HCT116 (cell line): ENCODE measurements around the gene PAMR1. TPM values are rescaled to one million over a fixed set of nuclear protein-coding genes. Genes with fewer than 3 reads are reported as not detected.

Experiments used
- ATAC-seq: fragments of 200-7000 bp; cut with Tn5 transposase; 2 replicates; pipeline ENCODE4 v1.9.1; 2020; ENCODE audit warnings: mild to moderate bottlenecking, moderate library complexity
- BruUV-seq: library from RNA; stranded (reverse); fragments of 400-500 nt; replicated peaks from 2 replicates; lab custom pipeline; 2021; lab: Mats Ljungman, UMichigan
- CTCF ChIA-PET: fragments of 300-600 bp; sonication (Branson Sonifier 250); formaldehyde crosslinking; loops from one replicate; lab custom pipeline; 2021; ENCODE audit warnings: antibody characterized with exemption; lab: Charles Lee
- POLR2A ChIA-PET: fragments of 300-600, 350-600 bp; sonication (Branson Sonifier 250); formaldehyde crosslinking; loops from one replicate; lab custom pipeline; 2021; ENCODE audit warnings: antibody characterized with exemption; lab: Charles Lee
- RAD21 ChIA-PET, 2 experiments: fragments of 300-600 bp; sonication (Branson Sonifier 250); formaldehyde crosslinking; loops; one replicate each; lab custom pipeline; 2023; ENCODE audit warnings: low total read pairs in 2 of 2; ENCODE audit not compliant: uncharacterized antibody in 2 of 2, unreplicated experiment in 2 of 2, low non-redundant PET in 1 of 2; lab: Charles Lee
- DNase-seq: peaks from one replicate; pipeline ENCODE4 v3.0.0-alpha.2; 2010; ENCODE audit warnings: low read depth, low spot score
- H2AFZ ChIP-seq: fragments of 200-600 bp; shearing (Covaris generic), sonication (generic); 2 replicates; pipeline ENCODE4 v1.6.1; 2017; ENCODE audit warnings: low read depth, mixed run types, mixed read lengths, antibody characterized with exemption, low read length; ENCODE audit not compliant: poor library complexity, severe bottlenecking
- H3K27ac ChIP-seq: 2 replicates; pipeline ENCODE4 v1.5.1; 2012; ENCODE audit warnings: low read depth, low read length
- H3K27me3 ChIP-seq: fragments of 200-600 bp; sonication (generic); 2 replicates; pipeline ENCODE4 v1.6.1; 2016; ENCODE audit warnings: mixed run types, low read length, mixed read lengths; ENCODE audit not compliant: insufficient read depth
- H3K36me3 ChIP-seq, 2 experiments: fragments of 200-500 bp in 1 of 2; fragments of 200-600 bp in 1 of 2; sonication (Bioruptor generic) in 1 of 2; sonication (generic) in 1 of 2; 2 replicates each; pipeline versions ENCODE4 v1.5.1 to v1.6.1; 2014 to 2016; ENCODE audit warnings: low read length in 2 of 2, inconsistent platforms in 1 of 2, mixed read lengths in 1 of 2, mixed run types in 1 of 2; ENCODE audit not compliant: insufficient read depth in 2 of 2, control insufficient read depth in 1 of 2
- H3K4me1 ChIP-seq, 2 experiments: fragments of 200-600 bp in 1 of 2; sonication (generic) in 1 of 2; 2 replicates each; pipeline versions ENCODE4 v1.5.1 to v1.6.1; 2012 to 2017; ENCODE audit warnings: low read length in 2 of 2, inconsistent platforms in 1 of 2, mild to moderate bottlenecking in 1 of 2, mixed read lengths in 1 of 2, mixed run types in 1 of 2, moderate library complexity in 1 of 2; ENCODE audit not compliant: insufficient read depth in 2 of 2, control insufficient read depth in 1 of 2
- H3K4me2 ChIP-seq: fragments of 200-600 bp; sonication (generic); 2 replicates; pipeline ENCODE4 v1.6.1; 2017; ENCODE audit warnings: mixed run types, low read length, mixed read lengths
- H3K4me3 ChIP-seq, 2 experiments: fragments of 200-600 bp in 1 of 2; sonication (generic) in 1 of 2; replicated peaks in 1 of 2; 2 replicates each; pipeline ENCODE4 v1.5.1; 2011 to 2016; ENCODE audit warnings: low read length in 2 of 2, control low read depth in 1 of 2, low read depth in 1 of 2, mild to moderate bottlenecking in 1 of 2, mixed read lengths in 1 of 2, mixed run types in 1 of 2
- H3K79me2 ChIP-seq: fragments of 200-600 bp; sonication (generic); 2 replicates; pipeline ENCODE4 v1.6.1; 2017; ENCODE audit warnings: mild to moderate bottlenecking, mixed run types, low read length, moderate library complexity, mixed read lengths; ENCODE audit not compliant: insufficient read depth
- H3K9ac ChIP-seq: fragments of 200-600 bp; sonication (generic); 2 replicates; pipeline ENCODE4 v1.6.1; 2016; ENCODE audit warnings: low read length, mixed read lengths
- H3K9me2 ChIP-seq: fragments of 200-600 bp; sonication (generic), shearing (Covaris generic); 2 replicates; pipeline ENCODE4 v1.6.1; 2017; ENCODE audit warnings: mixed run types, mild to moderate bottlenecking, moderate library complexity; ENCODE audit not compliant: insufficient read depth
- H3K9me3 ChIP-seq, 2 experiments: fragments of 200-500 bp in 1 of 2; fragments of 200-600 bp in 1 of 2; sonication (Bioruptor generic) in 1 of 2; sonication (generic) in 1 of 2; 2 replicates each; pipeline ENCODE4 v1.6.1; 2014 to 2017; ENCODE audit warnings: low read length in 2 of 2, mixed read lengths in 2 of 2, inconsistent platforms in 1 of 2, low read depth in 1 of 2, mild to moderate bottlenecking in 1 of 2, mixed run types in 1 of 2, moderate library complexity in 1 of 2; ENCODE audit not compliant: control insufficient read depth in 1 of 2, insufficient read depth in 1 of 2
- H4K20me1 ChIP-seq: fragments of 200-600 bp; sonication (generic), shearing (Covaris generic); 2 replicates; pipeline ENCODE4 v1.6.1; 2017; ENCODE audit warnings: mixed run types, mild to moderate bottlenecking, moderate library complexity; ENCODE audit not compliant: insufficient read depth
- CEBPB ChIP-seq: IDR thresholded peaks from 2 replicates; pipeline ENCODE4 v1.6.1; 2012; ENCODE audit warnings: low read depth
- ELF1 ChIP-seq: IDR thresholded peaks from 2 replicates; pipeline ENCODE4 v1.6.1; 2012; ENCODE audit warnings: low read depth, borderline replicate concordance
- EZH2 ChIP-seq: fragments of 200-600 bp; sonication (generic); IDR thresholded peaks from 2 replicates; pipeline ENCODE4 v1.6.1; 2017; ENCODE audit warnings: antibody characterized with exemption, mixed run types
- FOSL1 ChIP-seq: IDR thresholded peaks from 2 replicates; pipeline ENCODE4 v1.6.1; 2012; ENCODE audit warnings: low read depth
- JUND ChIP-seq: IDR thresholded peaks from 2 replicates; pipeline ENCODE4 v1.6.1; 2012
- POLR2A ChIP-seq: IDR thresholded peaks from 2 replicates; pipeline ENCODE4 v1.7.0; 2011; ENCODE audit warnings: borderline replicate concordance; ENCODE audit not compliant: insufficient read depth, insufficient read length; ENCODE audit errors: extremely low read depth
- POLR2AphosphoS5 ChIP-seq: IDR thresholded peaks from 2 replicates; pipeline ENCODE4 v1.6.1; 2011; ENCODE audit warnings: mild to moderate bottlenecking, low read depth, low read length, moderate library complexity
- SIN3A ChIP-seq: IDR thresholded peaks from 2 replicates; pipeline ENCODE4 v1.6.1; 2012; ENCODE audit warnings: low read depth
- SP1 ChIP-seq: IDR thresholded peaks from 2 replicates; pipeline ENCODE4 v1.6.1; 2012; ENCODE audit warnings: low read depth
- TCF7L2 ChIP-seq: IDR thresholded peaks from 2 replicates; pipeline ENCODE4 v1.7.0; 2011; ENCODE audit warnings: borderline replicate concordance, inconsistent platforms; ENCODE audit not compliant: insufficient read depth, insufficient read length; ENCODE audit errors: extremely low read depth
- YY1 ChIP-seq: IDR thresholded peaks from 2 replicates; pipeline ENCODE4 v1.6.1; 2011; ENCODE audit warnings: low read length, low read depth, moderate library complexity, mild to moderate bottlenecking; ENCODE audit not compliant: insufficient replicate concordance; ENCODE audit errors: extremely low read depth
- ZFX ChIP-seq: fragments of 450-650 bp; IDR thresholded peaks from 2 replicates; pipeline ENCODE4 v1.6.1; 2017
- ZNF274 ChIP-seq: fragments of 200-500 bp; sonication (Bioruptor generic); IDR thresholded peaks from 2 replicates; pipeline ENCODE4 v1.6.1; 2014; ENCODE audit warnings: mild to moderate bottlenecking, low read depth, low read length, inconsistent platforms
- intact Hi-C: fragments of 100-400 bp; cut with micrococcal nuclease; formaldehyde crosslinking; loops from 2 replicates; pipeline ENCODE4 v1.10.0; 2022
- total RNA-seq: library from RNA; stranded (reverse); gene quantifications from one replicate; pipeline ENCODE4 v1.2.1, GENCODE V29; 2021; ENCODE audit not compliant: unreplicated experiment
- TF ChIP-seq, protein P1 (sequence below): IDR thresholded peaks from 2 replicates; pipeline ENCODE4 v1.6.1; 2012
- TF ChIP-seq, protein P2 (sequence below), 3 experiments: fragments of 200-600 bp in 1 of 3; sonication (generic) in 1 of 3; IDR thresholded peaks in 2 of 3; conservative IDR thresholded peaks in 1 of 3; 2 replicates each; pipeline ENCODE4 v1.5.1; 2012 to 2017; ENCODE audit warnings: low read depth in 2 of 3, low read length in 2 of 3, antibody characterized with exemption in 1 of 3, borderline replicate concordance in 1 of 3, control low read depth in 1 of 3, mild to moderate bottlenecking in 1 of 3, mixed read lengths in 1 of 3, mixed run types in 1 of 3, moderate library complexity in 1 of 3; ENCODE audit not compliant: insufficient read depth in 1 of 3
- TF ChIP-seq, protein P3 (sequence below): IDR thresholded peaks from 2 replicates; pipeline ENCODE4 v1.6.1; 2011; ENCODE audit warnings: mild to moderate bottlenecking, low read length, moderate library complexity; ENCODE audit not compliant: insufficient replicate concordance; ENCODE audit errors: extremely low read depth
- TF ChIP-seq, protein P4 (sequence below): IDR thresholded peaks from 2 replicates; pipeline ENCODE4 v1.6.1; 2012
- TF ChIP-seq, protein P5 (sequence below): IDR thresholded peaks from 2 replicates; pipeline ENCODE4 v1.6.1; 2012; ENCODE audit warnings: low read depth

Gene PAMR1
- total RNA-seq, 1 experiment from 2014 or later = not detected

DNA sequence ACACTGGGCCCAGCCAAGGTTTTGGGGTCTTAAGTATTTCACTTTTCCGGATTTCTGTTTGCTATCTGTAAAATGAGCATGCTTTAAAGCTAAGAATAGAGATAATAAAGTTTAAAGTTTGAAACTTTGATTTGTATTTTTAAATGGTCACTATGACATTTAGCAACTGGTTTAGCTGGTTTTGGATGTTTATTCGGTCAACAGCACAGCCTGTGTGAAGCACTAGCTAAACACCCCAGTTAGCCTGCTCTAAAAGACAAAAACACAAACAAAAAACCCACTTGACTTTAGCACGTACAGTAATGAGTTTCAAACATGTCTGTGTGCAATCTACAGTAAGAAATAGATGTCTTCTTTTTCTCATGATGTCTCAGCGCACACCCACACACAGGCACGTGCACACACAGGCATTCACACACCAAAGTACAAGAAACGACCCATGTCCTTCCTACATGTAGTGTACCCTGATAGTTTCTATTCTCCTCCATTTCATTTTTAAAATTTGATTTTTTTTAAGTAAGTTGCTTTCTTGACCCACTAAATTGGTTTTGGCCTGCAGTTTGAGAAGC is 135.4 kb downstream of the PAMR1 start:
- TF ChIP-seq POLR2A = no peak
- no peak for TF ChIP-seq POLR2AphosphoS5
- TF ChIP-seq, protein P1, sequence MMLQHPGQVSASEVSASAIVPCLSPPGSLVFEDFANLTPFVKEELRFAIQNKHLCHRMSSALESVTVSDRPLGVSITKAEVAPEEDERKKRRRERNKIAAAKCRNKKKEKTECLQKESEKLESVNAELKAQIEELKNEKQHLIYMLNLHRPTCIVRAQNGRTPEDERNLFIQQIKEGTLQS = no peak
- no peak for TF ChIP-seq SIN3A
- no peak for TF ChIP-seq YY1
- TF ChIP-seq, protein P2, sequence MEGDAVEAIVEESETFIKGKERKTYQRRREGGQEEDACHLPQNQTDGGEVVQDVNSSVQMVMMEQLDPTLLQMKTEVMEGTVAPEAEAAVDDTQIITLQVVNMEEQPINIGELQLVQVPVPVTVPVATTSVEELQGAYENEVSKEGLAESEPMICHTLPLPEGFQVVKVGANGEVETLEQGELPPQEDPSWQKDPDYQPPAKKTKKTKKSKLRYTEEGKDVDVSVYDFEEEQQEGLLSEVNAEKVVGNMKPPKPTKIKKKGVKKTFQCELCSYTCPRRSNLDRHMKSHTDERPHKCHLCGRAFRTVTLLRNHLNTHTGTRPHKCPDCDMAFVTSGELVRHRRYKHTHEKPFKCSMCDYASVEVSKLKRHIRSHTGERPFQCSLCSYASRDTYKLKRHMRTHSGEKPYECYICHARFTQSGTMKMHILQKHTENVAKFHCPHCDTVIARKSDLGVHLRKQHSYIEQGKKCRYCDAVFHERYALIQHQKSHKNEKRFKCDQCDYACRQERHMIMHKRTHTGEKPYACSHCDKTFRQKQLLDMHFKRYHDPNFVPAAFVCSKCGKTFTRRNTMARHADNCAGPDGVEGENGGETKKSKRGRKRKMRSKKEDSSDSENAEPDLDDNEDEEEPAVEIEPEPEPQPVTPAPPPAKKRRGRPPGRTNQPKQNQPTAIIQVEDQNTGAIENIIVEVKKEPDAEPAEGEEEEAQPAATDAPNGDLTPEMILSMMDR (IDR thresholded peaks at IDR 0.05 in 2 of 3, conservative IDR thresholded peaks at IDR 0.05 in 1 of 3; ENCODE audit: borderline replicate concordance in 1 of 3, insufficient read depth in 1 of 3, low read depth in 2 of 3, low read length in 2 of 3) = no peak
- TF ChIP-seq, protein P3, sequence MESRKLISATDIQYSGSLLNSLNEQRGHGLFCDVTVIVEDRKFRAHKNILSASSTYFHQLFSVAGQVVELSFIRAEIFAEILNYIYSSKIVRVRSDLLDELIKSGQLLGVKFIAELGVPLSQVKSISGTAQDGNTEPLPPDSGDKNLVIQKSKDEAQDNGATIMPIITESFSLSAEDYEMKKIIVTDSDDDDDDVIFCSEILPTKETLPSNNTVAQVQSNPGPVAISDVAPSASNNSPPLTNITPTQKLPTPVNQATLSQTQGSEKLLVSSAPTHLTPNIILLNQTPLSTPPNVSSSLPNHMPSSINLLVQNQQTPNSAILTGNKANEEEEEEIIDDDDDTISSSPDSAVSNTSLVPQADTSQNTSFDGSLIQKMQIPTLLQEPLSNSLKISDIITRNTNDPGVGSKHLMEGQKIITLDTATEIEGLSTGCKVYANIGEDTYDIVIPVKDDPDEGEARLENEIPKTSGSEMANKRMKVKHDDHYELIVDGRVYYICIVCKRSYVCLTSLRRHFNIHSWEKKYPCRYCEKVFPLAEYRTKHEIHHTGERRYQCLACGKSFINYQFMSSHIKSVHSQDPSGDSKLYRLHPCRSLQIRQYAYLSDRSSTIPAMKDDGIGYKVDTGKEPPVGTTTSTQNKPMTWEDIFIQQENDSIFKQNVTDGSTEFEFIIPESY = no peak
- no peak for TF ChIP-seq ZFX
- TF ChIP-seq FOSL1 = no peak
- no peak for TF ChIP-seq EZH2
- TF ChIP-seq TCF7L2 = no peak
- no peak for TF ChIP-seq ZNF274
- TF ChIP-seq CEBPB = no peak
- TF ChIP-seq, protein P4, sequence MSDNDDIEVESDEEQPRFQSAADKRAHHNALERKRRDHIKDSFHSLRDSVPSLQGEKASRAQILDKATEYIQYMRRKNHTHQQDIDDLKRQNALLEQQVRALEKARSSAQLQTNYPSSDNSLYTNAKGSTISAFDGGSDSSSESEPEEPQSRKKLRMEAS = no peak
- no peak for TF ChIP-seq SP1
- TF ChIP-seq ELF1 = no peak
- TF ChIP-seq, protein P5, sequence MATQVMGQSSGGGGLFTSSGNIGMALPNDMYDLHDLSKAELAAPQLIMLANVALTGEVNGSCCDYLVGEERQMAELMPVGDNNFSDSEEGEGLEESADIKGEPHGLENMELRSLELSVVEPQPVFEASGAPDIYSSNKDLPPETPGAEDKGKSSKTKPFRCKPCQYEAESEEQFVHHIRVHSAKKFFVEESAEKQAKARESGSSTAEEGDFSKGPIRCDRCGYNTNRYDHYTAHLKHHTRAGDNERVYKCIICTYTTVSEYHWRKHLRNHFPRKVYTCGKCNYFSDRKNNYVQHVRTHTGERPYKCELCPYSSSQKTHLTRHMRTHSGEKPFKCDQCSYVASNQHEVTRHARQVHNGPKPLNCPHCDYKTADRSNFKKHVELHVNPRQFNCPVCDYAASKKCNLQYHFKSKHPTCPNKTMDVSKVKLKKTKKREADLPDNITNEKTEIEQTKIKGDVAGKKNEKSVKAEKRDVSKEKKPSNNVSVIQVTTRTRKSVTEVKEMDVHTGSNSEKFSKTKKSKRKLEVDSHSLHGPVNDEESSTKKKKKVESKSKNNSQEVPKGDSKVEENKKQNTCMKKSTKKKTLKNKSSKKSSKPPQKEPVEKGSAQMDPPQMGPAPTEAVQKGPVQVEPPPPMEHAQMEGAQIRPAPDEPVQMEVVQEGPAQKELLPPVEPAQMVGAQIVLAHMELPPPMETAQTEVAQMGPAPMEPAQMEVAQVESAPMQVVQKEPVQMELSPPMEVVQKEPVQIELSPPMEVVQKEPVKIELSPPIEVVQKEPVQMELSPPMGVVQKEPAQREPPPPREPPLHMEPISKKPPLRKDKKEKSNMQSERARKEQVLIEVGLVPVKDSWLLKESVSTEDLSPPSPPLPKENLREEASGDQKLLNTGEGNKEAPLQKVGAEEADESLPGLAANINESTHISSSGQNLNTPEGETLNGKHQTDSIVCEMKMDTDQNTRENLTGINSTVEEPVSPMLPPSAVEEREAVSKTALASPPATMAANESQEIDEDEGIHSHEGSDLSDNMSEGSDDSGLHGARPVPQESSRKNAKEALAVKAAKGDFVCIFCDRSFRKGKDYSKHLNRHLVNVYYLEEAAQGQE = no peak
- TF ChIP-seq JUND = no peak
- TF ChIP-seq, all 23 proteins: peak for 0
- RAD21 ChIA-PET = interaction anchor here in 1 of 2 experiments (1.3 kb wide), 1 partner anchor 154 kb away, joined by 4 read pairs; no protein-coding TSS in a partner anchor
- Histone ChIP-seq H3K9me2 (no peaks in the 10 kb centered on the region), H3K79me2 (no peaks in the 10 kb centered on the region), H3K27me3 (no peaks in the 10 kb centered on the region), H3K36me3 (no peaks in the 10 kb centered on the region), H2AFZ (no peak overlapping the region), H3K9ac (no peak overlapping the region), H3K4me1 (peaks cover 15 to 18% of the 10 kb centered on the region in 2 experiments), H3K4me2 (no peak overlapping the region), H3K4me3 (no peak overlapping the region), H3K27ac (no peak overlapping the region), H4K20me1 (no peaks in the 10 kb centered on the region), H3K9me3 (no peaks in the 10 kb centered on the region)
- POLR2A ChIA-PET = interaction anchor here (1.1 kb wide), 1 partner anchor 381 kb away, joined by 3 read pairs; no protein-coding TSS in a partner anchor
- BruUV-seq = no TSS peak
- intact Hi-C loops = loop anchor here (5.0 kb wide), 4 partner anchors 153 to 1023 kb away; no protein-coding TSS in a partner anchor
- no peak for ATAC-seq
- CTCF ChIA-PET = interaction anchor here (0.8 to 1.7 kb wide), 4 partner anchors 22 to 464 kb away, joined by 3 to 6 read pairs (median 4); no protein-coding TSS in a partner anchor
- no peak for DNase-seq
